ENCODE data around the gene SPTA1.
"Not testable (repeated sequence)": the region's sequence is repeated elsewhere in the genome, so short reads cannot be mapped to it uniquely, and the experiment has no call there.

Gene SPTA1

GRCh38 chr1:158686111-158687009, at the start of gene SPTA1:
Gene SPTA1 (minus strand): TSS chr1:158686715. CDS start chr1:158686517, 198 bp downstream.
- no peak for DNase-seq (ENCODE audit: low read depth)

- DNase-seq (ENCODE audit: low read depth): no peak
Observed at GRCh38 chr1:158735848-158736247, 49.3 kb upstream of the SPTA1 start.

GRCh38 chr1:158732524-158732923, 46.0 kb upstream of the SPTA1 start:
- no peak for DNase-seq (ENCODE audit: low read depth)

GRCh38 chr1:158731707-158732106, 45.2 kb upstream of the SPTA1 start:
- DNase-seq (ENCODE audit: low read depth): no peak

GRCh38 chr1:158730453-158730852, 43.9 kb upstream of the SPTA1 start:
- DNase-seq (ENCODE audit: low read depth): no peak

GRCh38 chr1:158728510-158729225, 42.2 kb upstream of the SPTA1 start:
- no peak for DNase-seq (ENCODE audit: low read depth)

DNA sequence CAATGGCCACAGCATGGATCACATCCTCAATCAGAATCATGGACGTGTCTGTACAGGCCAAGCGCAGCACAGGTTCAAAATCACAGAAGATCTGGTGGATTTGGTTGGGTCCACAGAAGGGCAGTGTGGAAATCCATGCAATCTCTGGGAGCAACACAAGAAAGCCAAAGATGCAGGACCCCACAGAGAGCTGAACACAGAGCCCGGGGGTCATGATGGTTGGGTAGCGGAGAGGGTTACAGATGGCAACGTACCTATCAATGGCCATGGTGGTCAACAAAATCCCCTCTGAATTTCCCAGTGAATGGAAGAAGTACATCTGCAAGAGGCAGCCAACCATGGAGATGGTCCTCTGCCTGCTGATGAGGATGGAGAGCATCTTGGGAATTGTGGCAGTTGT, 37.9 kb upstream of the SPTA1 start:
- no peak for DNase-seq (ENCODE audit: low read depth)

- DNase-seq (ENCODE audit: low read depth): no peak
Observed at GRCh38 chr1:158720620-158721019, 34.1 kb upstream of the SPTA1 start, which contains the start of gene OR6K3. Gene OR6K3 (minus strand): TSS chr1:158720720. CDS start chr1:158718115, 2,605 bp downstream.

- no peak for DNase-seq (ENCODE audit: low read depth)
Observed at GRCh38 chr1:158719664-158720063, 33.1 kb upstream of the SPTA1 start.

GRCh38 chr1:158717344-158717743, 30.8 kb upstream of the SPTA1 start:
- no peak for DNase-seq (ENCODE audit: low read depth)

GRCh38 chr1:158716335-158716734, 29.8 kb upstream of the SPTA1 start:
- DNase-seq (ENCODE audit: low read depth): no peak

GRCh38 chr1:158714754-158715153, 28.2 kb upstream of the SPTA1 start:
- DNase-seq (ENCODE audit: low read depth): no peak

DNA sequence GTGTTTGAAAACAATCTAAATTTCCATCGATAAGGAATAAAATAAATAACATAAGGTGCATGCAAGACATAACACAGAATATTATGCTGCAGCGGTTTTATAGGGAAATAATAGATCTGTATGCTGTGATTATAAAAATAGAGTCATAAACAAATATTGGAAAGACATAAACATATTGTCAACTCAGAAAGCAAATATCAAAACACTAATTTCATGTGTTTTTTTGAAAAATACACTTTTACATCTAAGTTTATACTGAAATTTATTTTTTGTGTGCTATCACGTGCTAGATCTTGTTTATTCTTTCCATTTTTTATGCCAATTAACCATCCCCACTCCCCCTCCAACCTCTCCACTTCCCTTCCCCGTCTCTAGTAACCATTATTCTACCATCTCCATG, 24.6 kb upstream of the SPTA1 start:
- DNase-seq (ENCODE audit: low read depth): no peak

- no peak for DNase-seq (ENCODE audit: low read depth)
Observed at GRCh38 chr1:158706096-158706495, 19.6 kb upstream of the SPTA1 start.

DNA sequence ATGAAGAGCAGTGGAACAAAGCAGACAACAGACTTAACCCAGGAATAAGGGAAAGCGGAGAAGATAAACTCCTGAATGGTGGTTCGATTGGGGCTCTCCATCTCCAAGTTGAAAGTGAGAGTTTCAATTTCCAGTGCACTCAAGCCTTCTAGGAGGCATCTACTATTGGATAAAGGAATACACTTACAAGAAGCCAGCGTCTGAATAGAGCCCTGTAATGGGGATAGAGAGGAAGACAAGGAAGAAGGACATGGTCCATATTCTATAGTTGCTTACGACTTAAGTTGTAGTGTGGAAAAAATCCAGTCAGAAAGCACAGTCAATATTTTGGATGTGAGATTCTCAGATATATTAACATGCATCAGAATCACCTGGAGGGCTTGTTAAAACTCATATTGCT, 14.0 kb upstream of the SPTA1 start, which contains the start of gene OR6K2:
Gene OR6K2, minus strand, starts transcription at position 101 of the 400 bp plus-strand sequence. Its CDS starts 0 bp downstream, at position 101.
- no peak for DNase-seq (ENCODE audit: low read depth)

DNA sequence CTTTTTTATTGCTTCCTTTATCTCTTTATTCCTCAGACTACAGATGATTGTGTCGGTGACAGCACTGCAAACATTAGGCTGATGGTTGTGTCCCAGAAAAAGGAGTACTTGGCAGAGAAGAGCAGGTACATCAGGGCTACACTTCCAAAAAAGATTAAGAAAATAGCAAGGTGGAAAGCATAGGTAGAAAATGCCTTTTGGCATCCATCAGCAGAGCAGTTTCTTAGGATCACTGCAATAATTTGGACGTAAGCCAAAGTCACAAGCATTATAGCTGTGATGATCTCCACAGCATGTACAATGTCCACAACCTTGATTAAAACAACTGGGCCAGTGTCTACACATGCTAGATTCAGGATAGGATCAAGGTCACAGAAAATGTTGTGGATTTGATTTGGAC, 8.1 kb upstream of the SPTA1 start:
- DNase-seq (ENCODE audit: low read depth): no peak

GRCh38 chr1:158692356-158692755, 5.8 kb upstream of the SPTA1 start:
- no peak for DNase-seq (ENCODE audit: low read depth)

DNA sequence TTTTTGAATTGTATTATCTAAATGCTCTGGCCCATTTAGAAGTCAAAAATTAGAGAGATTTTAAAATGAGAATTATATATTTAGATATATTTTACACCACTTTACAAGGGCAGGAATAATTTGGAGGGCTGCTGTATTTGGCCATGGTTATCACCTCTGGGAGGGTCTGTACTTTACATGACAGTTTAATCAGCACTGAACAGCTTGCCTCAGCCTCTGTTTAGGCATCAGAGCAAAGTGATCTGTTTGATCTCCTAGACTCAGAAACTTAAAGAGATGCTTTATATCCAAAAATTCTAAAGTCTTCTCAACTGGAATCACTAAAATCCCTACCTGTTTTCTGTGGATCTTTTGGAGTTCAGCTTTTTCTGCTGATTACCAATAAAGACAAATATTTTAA, 5.4 kb upstream of the SPTA1 start:
- no peak for DNase-seq (ENCODE audit: low read depth)

DNA sequence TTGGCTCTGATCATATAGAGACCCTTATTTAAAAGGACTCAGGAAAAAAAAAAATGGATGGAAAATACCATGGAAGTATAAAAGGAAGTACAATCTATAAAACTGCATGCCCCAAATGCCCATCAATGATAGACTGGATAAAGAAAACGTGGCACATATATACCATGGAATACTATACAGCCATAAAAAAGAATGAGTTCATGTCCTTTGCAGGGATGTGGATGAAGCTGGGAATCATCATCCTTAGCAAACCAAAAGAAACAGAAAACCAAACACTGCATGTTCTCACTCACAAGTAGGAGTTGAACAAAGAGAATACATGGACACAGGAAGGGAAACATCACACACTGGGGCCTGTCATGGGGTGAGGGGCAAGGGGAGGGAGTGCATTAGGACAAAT, 4.6 kb upstream of the SPTA1 start:
- DNase-seq (ENCODE audit: low read depth): not testable (repeated sequence)

DNA sequence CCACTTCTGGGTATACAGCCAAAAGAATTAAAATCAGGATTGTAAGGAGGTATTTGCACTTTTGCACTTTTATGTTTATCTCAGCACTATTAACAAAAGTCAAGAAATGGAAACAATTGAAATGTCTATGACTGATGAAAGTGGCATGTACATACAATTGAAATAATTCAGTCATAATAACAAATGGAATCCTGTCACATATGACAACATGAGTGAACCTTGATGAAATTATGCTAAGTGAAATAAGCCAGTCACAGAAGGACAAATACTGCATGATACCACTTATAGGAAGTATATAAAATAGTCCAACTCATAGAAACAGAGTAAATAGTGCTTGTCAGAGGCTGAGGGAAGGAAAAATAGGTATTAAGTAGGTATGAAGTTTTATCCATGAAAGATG, 3.4 kb upstream of the SPTA1 start:
- no peak for DNase-seq (ENCODE audit: low read depth)

DNA sequence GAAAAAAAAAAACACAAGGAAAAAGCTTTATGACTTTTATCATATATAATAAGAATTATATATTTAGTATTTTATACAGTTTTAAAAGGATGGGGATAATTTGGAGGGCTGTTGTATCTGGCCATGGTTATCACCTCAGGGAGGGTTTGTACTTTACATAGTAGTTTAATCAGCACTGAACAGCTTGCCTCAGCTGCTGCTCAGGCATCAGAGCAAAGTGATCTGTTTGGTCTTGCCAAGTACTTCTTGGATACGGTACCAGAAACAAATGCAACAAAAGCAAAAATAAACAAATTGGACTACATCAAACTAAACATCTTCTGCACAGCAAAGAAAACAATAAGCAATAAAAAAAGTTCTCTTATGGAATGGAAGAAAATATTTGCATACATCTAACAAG, 2.6 kb upstream of the SPTA1 start:
- no peak for DNase-seq (ENCODE audit: low read depth)

- not testable (repeated sequence) for DNase-seq (ENCODE audit: low read depth)
Observed at GRCh38 chr1:158688343-158688742, 1.8 kb upstream of the SPTA1 start.

DNA sequence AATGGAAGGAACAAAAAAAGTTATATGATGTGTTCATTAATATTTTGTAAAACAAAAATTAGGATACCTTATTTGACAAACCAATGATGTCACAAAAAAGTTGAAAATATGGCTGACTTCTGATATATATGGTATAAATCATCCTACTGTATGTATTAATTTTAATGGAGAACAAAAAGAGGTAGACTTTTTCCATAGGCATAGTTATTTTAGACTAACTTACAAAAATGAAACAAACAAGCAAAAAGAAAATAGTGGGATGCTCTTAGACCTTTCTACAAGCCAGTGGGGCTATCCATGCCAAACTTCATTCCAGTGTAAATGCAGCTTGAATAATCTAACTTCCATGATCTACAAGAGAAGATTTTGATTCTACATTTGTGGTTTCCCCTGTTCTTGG, 522 bp upstream of the SPTA1 start:
- no peak for DNase-seq (ENCODE audit: low read depth)
